CD4-positive, alpha-beta T cell treated with Interleukin-6 for 4 hours (primary cell): ENCODE measurements around the gene MYO18A.

Experiments
- DNase-seq: peaks from one replicate; pipeline ENCODE4 v3.0.0-alpha.2; 2020; ENCODE audit warnings: mixed read lengths

The MYO18A gene

DNA sequence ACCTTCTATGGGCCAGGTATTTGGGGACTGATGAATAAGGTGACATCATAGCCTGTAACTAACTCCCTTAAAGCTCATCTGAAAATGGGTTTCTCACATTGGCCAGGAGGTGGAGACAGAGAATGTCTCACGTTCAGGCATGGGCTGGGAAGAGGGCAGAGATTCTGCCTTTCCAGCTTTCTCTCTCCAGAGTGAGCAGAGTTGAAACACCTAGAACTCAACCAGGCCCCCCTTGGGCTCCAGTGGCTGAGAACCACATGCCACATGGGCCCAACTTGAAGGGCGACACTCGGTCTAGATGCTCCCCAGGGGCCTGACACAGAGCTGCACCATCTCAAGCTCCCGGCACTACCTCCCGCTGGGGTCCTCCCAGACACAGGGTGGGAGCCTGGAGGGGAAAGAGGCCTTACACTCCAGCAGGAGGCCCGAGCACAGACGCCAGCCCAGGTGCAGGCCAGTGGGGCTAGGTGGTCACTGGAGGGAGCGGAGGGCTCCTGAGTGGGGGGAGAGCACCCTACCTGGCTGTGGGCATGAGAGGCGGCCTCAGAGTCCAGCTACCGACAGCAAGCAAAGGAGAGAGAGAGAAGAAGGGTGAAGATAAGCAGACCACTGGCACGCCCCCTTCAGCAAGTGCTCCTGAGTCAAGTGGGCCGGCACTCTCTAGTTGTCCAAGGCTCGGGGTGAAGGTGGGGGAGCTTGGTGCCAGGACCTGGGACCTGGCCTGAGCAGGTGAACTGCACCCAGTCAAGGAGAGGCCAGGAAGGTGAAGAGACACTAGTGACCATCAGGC lies 55.9 kb downstream of the MYO18A start:
- DNase-seq, result peak; percentile 63

DNA sequence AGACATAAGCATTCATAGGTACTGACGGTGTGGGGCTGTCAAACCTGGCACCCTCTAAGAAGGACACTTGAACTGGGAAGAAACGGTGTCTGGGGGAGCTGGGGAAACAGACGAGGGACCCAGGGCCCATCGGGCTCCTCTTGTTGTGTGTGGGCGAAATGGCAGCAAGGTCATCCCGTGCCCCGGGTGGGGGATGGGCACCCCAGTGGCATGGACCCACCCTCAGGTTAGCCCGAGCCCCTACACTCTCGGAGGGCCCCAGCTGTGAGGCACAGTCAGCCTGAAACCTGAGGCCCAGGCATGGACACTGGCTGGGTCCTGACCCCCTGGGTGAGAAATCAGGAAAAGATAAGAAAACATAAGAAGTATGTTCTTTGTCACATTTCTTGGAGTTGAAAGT lies 57.1 kb downstream of the MYO18A start:
- DNase-seq, result no peak

DNA sequence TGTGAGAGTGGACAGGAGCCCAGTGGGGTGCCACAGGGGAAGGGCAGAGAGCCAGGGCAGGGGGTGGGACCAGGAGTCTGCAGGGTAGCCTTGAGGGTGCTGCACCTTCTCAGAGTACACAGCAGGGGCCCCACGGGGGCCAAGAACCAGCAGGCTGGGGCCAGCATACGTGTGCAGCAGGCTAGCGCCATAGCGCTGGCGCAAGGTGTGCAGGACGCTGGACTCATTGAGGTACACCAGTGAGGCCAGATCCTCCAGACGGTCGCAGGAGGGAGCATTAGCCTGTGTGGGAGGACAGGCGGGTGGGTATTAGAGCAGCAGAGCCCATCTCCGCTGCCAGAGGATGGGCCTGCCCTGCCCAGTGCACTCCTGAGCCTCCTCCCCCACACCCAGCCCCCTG lies 58.8 kb downstream of the MYO18A start:
- no peak for DNase-seq

DNA sequence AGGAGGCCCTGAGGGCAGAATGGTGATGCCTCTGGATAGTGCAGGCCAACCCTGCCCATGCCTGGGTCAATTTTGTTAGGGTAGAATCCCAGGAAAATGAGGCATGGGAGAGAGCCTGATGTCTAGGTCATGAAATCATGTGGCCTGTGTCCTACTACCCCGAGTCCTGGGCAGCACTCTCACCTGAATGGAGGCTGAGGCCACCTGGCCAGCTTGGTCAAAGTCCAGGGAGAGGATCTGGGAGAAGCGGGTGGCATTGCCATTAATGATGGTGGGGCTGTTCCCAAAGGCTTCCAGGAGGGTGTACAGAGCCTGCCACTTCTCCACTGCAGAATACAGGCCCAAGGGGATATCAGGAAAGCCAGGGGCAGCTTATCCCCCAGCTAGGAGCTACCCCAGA lies 59.8 kb downstream of the MYO18A start:
- no peak for DNase-seq

DNA sequence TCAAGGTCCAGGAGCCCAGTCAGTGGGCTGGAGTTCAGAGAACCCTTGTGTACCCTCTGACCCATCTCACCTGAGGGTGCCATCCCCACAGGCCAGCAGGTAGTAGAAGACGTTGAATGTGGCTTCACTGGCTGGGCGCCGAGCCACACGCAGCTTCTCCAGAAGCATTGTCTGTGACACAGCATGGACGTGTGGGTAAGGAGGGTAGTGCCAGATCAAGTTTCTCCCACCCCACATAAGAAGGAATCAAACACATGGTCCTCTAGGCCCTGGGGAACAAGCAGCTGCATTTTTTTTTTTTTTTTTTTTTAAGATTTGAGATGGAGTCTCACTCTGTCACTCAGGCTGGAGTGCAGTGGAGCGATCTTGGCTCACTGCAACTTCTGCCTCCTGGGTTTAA lies 60.9 kb downstream of the MYO18A start:
- no peak for DNase-seq

DNA sequence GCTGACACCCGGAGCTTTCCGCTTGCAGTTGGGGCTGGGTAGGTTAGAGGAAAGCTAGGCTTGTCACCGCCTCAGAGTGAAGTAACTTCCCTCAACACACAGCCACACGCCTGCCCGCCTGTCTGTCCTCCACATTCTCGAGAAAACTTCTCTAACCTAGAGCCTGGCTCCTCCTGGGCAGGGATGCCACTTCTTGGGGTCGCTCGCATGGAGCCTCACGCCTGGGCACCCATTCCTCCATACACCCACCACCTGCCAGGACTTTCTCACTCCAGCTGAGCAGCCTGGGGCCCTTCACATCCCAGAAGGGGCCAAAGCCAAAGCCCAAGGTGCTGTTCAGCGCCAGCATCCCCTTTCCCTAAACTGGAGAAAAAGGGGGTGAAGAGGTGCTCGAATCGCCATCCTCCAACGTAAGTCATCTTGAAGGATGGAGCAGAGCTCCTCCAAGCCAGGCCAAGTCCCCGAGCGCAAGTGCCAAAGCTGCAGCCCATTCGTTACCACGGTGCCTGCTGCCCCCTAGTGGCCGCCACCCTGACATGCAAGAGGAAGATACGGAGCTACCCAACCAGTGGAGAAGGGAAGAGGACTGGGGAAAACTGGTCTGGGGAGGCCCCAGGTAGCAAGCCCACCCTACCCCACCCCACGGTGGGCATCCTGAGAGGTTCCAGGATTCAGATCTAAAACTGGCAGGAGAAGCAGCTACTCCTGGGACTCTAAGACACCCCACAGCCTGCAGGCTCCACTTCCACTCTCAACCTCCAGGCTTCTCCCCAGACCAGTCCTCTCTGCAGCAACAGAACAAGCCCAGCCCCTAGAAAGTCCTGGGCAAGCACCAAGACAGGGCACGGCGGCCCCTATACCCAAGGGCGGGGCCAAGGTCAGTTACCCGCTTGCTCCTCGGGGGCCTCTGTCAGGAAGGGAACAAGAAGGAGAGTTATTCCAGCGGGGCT lies 63.1 kb downstream of the MYO18A start:
- DNase-seq, result peak; percentile 82

DNA sequence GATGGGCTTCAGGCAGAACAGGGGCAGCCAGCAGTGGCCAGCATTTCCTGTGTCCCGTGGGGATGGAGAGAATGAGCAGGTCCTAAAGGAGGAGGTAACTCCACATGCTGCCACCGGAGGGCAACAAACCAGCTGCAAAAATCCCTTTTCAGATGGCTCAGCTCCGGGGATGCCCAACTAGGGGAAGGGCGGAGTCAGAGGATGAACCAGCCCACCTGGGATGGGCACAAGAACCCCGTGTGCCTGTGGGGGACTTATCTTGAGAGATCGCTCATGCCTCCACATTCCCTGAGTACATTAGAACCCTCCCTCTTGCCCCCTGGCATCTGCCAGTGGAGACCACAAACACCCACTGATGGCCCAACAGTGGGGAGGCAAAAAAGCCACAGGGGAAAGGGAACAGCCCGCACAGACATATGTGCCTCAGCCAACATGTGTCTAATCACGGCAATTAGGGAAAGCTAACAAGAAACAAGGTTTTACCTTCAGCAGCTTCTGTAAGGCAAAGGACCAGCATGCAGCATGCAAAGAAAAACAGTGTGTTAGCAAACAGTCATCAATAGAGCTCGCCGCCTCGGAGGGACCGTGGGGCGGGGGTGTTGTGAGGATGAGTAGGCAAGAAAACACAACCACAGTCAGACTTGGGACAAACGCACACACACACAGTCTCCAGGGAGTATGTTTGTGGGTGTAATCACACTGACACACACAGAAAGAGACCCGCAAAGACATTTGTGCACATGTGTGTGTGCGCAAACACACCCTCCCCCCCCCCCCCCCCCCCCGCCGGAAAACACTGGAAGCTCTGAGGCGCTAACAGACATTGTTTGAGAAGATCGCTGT lies 64.0 kb downstream of the MYO18A start:
- peak; percentile 49 for DNase-seq

DNA sequence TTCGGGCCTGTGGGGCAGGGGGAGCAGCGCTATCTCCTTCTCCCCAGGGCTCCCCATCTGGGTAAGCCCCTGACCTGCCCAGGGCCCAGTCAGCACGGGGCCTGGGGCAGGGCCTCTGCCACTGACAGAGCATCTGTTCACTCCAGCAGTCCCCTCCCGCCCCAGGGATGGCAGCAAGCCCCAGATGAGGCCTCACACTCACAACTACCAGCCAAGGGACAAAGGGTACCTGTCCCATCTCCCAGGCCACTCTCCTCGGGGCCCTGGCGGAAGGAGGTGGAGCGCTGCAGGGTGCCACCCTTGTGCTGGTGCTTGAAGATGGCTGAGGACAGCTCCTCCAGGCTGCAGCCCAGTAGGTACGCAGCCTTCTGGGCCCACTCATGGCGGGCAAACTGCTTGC lies 64.8 kb downstream of the MYO18A start:
- no peak for DNase-seq

DNA sequence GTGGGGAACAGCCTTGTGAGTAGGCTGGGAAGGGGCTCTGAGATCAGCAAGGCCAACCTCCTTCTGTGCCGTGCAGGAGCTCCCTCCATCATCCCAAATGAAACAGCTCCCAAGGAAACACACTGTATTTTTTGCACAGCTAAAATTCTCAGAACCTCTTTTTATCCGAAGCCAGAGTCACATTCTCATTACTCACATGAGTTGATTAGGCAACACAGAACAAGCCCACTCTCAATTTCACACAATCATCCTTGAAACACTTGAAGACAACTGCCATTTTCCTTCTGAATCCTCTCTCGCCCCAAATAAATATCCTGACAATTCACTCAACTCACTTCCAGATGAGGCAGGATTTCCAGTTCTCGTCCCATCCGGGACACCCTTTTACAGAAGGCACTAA lies 66.1 kb downstream of the MYO18A start:
- no peak for DNase-seq

DNA sequence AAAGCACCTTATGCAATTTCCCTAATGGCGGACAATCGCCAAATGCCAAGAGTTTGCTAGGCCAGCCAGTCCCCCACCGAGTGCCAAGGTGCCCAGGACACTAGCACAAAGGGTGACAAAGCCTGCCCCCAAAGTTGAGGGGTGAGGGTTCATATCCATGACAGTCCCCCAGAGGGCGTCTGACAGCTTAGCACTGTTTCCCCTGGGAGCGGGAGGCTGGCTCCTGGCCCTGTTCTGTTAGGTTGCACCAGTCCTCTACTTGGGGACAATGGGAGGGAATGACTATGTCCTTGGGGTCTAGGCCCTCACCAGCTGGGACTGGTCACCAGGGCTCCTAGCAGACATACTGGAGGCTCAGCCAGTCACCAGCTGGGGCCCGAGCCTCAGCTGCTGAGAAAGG lies 66.9 kb downstream of the MYO18A start:
- no peak for DNase-seq

DNA sequence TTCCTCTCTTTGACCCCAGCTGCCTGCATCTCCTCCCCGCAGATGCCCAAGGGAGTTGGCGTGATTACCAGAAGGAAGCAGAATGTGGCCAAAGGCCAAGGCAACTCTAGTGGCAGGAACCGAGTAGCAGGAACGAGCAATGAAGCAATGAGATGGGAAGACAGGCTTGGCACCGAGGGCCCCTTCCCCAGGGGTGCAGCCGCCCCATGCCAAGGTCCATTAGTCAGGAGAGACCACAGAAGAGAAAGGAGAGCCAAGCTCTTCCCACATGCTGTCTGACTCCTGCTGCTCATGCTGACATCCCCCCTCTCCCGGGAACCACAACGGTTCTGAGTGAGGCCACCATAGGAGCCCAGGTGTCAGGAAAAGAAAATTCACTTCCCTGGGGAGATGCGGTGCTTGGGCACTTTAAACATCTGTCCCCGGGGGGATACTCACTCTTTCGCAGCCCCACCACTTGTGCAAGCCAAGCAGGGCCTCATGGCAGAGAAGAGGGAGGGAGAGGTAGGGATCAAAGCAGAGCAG lies 67.4 kb downstream of the MYO18A start:
- DNase-seq, result no peak

DNA sequence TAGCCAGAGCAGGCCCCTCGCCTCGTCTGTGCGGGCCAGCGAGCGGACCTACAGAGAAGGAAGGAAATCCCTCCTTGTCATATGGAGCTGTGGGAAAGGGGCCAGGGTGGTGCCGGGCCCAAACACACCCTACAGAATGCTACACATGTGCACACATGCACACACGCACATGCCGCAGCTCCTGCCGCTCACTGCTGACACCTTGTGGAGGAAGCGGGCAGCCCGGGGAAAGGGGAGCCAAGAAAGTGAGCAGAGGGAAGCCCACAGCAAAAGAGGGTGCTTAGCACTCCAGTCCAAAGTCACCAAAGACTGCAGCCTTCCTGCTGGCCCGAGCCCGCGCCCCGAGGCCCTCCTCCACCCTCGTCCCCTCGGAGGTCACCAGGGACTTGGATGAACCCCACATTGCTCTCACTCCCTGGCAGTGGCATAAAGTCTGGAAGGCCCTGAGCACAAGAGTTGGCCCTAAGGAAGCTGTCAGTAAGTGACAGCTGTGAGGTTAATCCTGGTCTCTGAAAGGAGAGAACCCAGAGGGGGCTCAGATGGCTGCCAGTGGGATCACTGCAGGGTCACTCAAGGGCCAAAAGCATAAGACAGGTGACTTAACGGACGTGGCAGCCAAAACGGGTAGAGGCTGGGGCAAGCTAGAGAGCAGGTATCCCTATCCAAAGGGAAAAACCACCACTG lies 68.2 kb downstream of the MYO18A start:
- DNase-seq, result peak; percentile 68

DNA sequence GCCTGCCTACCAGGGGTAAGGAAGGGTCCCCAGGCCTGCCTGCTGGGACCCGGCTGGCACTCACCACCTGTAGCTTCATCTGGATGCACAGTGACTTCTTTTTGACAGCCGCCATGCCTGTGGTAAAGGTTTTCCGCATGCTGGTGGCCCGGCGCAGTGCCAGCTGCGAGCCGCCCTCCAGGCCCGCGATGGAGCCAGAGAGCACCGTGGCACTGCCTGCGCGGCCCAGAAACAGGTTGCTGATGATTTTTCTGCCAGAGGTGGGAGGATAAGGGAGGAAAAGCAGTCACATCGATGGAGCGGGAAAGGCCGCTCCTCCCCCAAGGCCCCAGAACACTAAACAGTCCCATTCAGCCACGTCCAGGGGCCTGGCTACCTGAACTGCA lies 69.8 kb downstream of the MYO18A start:
- no peak for DNase-seq

DNA sequence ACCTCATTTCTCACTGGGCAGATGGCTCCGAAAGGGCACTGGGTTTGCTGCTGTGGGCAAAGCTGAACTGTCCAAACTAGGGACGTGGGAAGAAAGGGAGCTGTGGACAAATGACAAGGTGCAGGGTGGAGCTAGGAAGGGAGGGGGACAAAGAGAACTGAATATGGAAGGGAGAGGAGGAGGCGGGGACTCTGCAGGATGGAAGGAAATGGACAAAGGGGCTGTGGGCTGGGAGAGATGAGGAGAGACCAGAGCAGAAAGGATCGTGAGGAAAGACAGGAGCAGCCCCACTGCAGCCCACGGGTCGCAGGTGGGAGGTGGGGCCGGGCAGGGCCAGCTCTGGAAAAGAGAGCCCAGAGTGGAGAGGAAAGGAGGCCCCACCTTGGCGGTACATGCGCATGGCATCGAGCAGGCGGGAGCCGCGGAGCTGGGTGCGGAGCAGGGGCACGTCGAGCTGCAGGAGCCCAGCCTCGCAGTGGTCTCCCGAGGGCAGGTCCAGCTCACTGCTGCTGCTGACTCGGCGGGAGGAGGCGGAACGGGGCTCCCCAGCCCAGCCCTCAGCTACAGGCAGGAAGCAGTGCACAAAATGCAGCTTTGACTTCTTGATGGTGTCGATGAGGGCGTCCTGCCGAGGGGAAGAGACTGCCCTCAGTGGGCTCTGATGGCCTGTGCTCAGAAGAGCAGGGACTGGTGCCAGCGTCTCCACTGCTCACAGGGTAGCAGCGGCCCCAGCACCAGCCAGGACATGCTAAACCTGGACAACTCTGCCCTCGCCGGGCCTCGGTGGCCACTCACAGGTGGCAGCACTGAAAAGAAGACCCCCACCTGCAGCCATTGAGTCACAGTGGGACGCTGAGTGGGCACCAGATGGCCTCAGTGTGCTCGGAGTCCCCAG lies 70.5 kb downstream of the MYO18A start:
- no peak for DNase-seq

DNA sequence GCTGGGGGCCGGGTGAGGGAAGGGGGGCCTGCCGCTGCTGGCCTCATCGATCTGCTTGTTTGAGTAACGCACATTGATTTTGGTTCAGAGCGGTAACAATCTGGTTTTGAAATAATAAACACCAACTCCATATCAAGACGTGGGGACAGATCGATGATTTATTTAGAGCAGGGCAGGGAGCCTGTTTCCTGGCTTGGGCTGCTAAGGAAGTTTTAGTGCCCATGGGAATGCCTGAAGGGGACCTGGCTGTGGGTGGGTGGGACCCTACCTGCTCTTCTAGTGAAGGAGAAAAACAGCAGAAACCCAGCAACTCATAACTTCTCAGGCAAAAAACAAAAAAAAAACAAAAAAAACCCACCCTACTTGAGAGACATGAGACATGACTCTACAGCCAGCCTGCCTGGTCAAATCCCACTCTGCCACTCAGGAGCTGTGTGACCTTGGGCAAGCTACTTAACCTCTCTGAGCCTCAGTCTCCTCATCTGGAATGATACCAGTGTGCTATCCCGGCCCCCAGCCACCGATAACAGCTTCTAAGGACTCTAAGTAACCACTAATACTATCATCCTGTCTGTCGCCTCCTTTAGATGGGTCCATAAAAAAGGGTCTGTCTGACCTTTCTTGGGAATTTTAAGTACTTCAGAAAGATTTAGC lies 71.2 kb downstream of the MYO18A start:
- no peak for DNase-seq

DNA sequence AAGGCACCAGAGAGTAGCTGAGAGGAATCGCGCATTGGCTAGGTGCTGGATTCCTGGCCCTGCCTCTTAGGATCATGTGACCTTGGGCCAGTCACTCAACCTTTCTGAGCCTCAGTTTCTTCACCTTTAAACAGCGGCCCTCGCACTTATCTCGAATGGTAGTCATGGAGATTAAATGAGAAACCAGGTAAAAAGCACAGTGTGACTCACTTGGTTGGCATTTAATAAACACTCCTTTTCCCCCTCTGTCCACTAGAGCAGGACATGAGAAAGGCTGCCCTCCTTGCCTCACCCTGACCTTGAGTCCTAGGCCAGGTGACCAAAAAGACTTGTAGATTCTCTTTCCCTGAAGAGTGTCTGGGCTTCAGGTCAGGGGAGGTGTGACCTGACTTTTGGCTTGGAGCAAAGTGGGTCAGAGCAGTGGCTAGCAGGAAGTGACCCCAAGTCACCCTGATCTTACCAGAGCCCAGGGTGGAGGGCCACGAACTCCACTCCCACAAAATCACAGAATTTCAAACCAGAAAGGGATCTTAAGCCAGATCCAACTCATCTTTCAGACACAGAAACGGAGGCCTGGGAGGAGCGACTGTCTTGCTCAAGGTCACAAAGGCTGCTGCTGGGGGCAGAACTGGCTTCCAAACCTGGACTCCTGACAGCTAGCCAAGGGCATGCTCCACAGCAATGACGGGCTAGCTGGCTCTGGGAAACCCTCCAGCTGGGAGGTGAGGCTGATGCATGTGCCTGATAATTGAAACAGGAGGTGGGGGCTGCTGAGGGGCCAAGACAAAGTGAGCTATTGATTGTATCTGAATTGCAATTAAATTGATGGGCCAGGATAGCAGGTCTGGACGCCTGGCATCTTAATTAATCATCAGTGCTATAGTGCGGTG lies 72.0 kb downstream of the MYO18A start:
- no peak for DNase-seq

DNA sequence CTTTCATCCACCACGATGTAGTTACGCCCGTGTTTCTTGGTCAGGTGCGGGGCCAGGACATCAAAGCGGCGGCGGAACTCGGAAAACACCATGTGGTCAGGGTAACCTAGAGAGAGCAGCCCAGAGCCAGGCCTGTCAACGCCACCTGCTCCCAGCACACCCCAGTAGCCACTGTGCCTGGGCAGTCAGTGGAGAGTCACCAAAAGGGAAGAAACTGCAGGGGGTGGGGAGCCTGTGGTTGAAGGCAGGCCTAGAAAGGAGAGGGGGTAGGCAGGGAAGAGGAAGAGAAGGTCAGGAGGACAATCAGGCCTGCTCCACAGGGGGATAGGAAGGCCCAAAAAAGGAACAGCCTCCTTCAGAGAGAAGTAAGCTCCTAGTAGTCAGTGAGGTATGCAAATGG lies 73.1 kb downstream of the MYO18A start:
- DNase-seq, result no peak

DNA sequence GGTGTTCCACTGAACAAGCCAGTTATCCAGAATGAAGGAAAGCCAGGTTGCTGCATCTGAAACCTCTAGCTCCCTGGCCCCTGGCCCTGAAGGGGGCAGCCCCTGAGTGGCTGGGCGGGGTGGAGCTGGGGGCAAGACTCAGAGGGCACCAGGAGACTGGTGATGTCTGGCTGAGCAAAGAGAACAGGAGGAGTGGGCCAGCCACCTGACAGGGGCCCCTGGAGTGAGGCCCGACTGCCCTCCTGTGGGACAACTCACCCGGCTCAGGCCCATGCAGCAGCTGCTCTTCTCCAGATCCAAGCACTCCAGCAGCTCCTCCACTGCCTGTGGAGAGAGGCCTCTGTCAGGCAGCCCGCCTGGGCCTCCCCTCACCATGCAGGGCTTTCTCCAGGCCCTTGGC lies 76.9 kb downstream of the MYO18A start:
- no peak for DNase-seq

DNA sequence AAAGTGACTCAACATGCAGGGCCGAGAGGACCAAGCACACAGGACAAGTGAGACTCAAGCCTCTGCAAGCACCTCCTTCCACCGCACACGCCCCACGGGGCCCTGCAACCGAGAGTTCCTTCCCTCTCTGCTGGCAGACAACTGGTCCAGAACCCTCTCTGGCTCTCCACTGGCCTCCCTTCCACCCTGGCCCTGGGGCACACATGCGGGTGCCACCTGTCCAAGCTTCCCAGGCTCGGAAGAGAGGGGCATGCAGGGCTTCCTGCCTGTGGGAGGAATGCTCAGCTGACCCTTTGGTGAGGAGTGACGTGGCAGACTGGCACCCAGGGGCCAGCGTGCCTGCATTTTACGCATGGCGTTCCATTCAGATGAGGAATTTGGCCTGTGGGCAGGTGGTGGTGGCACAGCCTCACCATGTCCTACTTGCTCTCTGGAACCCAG lies 77.4 kb downstream of the MYO18A start:
- DNase-seq, result no peak

DNA sequence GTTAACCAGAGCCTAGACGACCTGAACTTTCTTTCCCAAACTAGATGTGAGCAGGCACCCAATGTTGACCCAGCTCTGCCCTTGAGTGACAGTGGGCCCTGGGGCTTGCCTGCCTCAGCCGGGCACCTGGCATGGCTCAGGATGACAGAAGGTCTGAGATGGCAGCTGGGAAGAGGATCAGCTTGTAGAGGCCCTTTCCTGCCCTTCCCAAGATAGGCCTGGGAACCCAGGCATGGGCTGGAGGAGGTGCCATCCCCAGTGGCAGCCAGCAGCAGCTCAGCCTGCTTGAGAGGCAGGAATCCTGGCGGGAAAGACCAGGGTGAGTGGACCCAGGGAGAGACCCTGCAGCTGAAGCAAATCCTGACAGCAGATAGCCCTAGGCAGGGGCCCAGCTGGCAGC lies 78.2 kb downstream of the MYO18A start:
- no peak for DNase-seq
